GM10248 (cell line): ENCODE data around the gene PHTF1.
"Not testable (repeated sequence)": the region's sequence is repeated elsewhere in the genome, so short reads cannot be mapped to it uniquely, and the experiment has no call there.

ENCODE experiments used
- CTCF ChIA-PET: fragments of 300-600 bp; sonication (Branson Sonifier 250); formaldehyde crosslinking; extraction: SDS; loops from one replicate; lab custom pipeline; 2021; ENCODE audit warnings: antibody characterized with exemption; lab: Yijun Ruan, JAX
- POLR2A ChIA-PET: fragments of 350-650 bp; sonication (Branson Sonifier 250); formaldehyde crosslinking; extraction: SDS; loops from one replicate; lab custom pipeline; 2020; ENCODE audit warnings: antibody characterized with exemption; lab: Yijun Ruan, JAX
- DNase-seq: peaks from one replicate; pipeline ENCODE4 v3.0.0; 2012; ENCODE audit errors: extremely low spot score
- CTCF ChIP-seq: IDR thresholded peaks from 2 replicates; pipeline ENCODE4 v1.5.1; 2012; ENCODE audit warnings: mild to moderate bottlenecking, low read depth; ENCODE audit errors: extremely low read depth, missing control alignments, control extremely low read depth

PHTF1 gene

GRCh38 chr1:113758631-113759332, 504 bp downstream of the PHTF1 start:
- ChIA-PET CTCF (interaction anchor here (1.1 to 2.0 kb wide), 7 partner anchors 9 to 686 kb away, joined by 3 to 7 read pairs (median 4); partner anchors contain the start of gene LRIG2), POLR2A (interaction anchor here (0.7 to 1.6 kb wide), 3 partner anchors 11 to 426 kb away, joined by 3 to 5 read pairs (median 3); partner anchors contain the start of gene RSBN1)
- TF ChIP-seq CTCF, result no peak
- DNase-seq, result peak; percentile 82

GRCh38 chr1:113756461-113756860, 2.8 kb downstream of the PHTF1 start:
- TF ChIP-seq CTCF, result no peak
- no peak for DNase-seq
- ChIA-PET CTCF (interaction anchor here (0.6 to 2.2 kb wide), 3 partner anchors 8 to 84 kb away, joined by 3 to 7 read pairs (median 3); no protein-coding TSS in a partner anchor), POLR2A (no interaction called here)

- DNase-seq, result not testable (repeated sequence)
- ChIA-PET CTCF (interaction anchor here (1.4 kb wide), 1 partner anchor 27 kb away, joined by 3 read pairs; no protein-coding TSS in a partner anchor), POLR2A (interaction anchor here (0.6 to 0.7 kb wide), 3 partner anchors 106 to 1018 kb away, joined by 3 to 5 read pairs (median 5); no protein-coding TSS in a partner anchor)
These were observed 6.0 kb downstream of the PHTF1 start for GRCh38 chr1:113753333-113753732.

- DNase-seq, result no peak
- no peak for TF ChIP-seq CTCF
- ChIA-PET POLR2A (no interaction called here), CTCF (no interaction called here)
These were observed 7.8 kb downstream of the PHTF1 start for GRCh38 chr1:113751516-113751915.

- POLR2A ChIA-PET, result no interaction called here
- CTCF ChIA-PET, result no interaction called here
- no peak for DNase-seq
- TF ChIP-seq CTCF, result no peak
These were observed 8.2 kb downstream of the PHTF1 start for GRCh38 chr1:113751114-113751513.

- no peak for DNase-seq
- ChIA-PET POLR2A (no interaction called here), CTCF (interaction anchor here (1.0 kb wide), 1 partner anchor 11 kb away, joined by 6 read pairs; the partner anchor contains the start of gene PHTF1)
- TF ChIP-seq CTCF, result no peak
These were observed 9.9 kb downstream of the PHTF1 start for GRCh38 chr1:113749402-113749801.

- no peak for DNase-seq
- ChIA-PET POLR2A (no interaction called here), CTCF (interaction anchor here (0.8 to 0.9 kb wide), 2 partner anchors 13 to 675 kb away, joined by 3 read pairs; no protein-coding TSS in a partner anchor)
- no peak for TF ChIP-seq CTCF
These were observed 11.9 kb downstream of the PHTF1 start for GRCh38 chr1:113747376-113747775.
